Measurements from ENCODE around the gene NTM.

NTM gene

DNA sequence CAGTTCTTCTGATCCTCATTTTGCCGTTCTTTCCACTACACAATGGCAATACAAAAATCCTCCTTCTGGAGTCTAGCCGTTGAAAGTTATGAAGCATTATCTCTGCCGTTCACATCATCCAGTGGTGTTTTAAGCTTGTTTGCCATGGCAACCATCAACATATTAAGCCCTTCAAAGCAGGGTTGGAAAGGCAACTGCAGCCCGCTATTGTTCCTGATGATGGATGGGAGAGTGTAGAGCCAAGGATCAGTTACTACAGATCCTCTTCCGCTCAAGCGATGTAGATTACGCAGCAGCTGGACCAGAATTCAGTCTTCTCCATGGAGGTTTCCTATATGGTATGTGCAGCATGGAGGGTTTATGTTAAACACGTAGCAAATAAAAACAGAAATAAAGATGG, 352.7 kb downstream of the NTM start:
- no peak for DNase-seq (ENCODE audit: low read depth, low spot score)

DNA sequence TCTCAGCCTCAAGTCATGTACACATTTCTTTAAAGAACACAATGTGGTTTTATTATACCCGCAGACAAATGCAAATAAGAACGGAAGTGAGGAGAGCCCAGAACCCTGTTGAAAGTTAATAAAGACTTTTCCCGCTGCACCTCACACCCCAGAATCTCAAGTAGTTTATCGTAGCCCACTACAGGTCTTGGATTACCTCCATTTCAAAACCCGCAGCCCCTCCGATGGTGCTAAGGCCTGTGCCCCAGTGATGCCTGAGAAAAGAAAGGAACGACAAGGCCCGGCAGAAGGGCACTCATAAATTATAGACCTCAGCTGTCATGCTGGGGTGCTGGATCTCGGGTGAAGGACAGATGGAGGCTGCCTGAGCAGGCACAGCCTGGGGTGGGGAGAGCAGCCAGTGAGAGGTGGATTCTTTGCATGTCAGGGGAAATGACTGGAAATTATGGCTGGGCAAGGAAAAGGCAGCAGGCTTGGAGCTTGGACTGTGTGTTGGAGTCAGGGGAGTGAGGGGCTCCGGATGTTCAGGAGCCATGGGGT, 354.1 kb downstream of the NTM start:
- no peak for DNase-seq (ENCODE audit: low read depth, low spot score)

DNA sequence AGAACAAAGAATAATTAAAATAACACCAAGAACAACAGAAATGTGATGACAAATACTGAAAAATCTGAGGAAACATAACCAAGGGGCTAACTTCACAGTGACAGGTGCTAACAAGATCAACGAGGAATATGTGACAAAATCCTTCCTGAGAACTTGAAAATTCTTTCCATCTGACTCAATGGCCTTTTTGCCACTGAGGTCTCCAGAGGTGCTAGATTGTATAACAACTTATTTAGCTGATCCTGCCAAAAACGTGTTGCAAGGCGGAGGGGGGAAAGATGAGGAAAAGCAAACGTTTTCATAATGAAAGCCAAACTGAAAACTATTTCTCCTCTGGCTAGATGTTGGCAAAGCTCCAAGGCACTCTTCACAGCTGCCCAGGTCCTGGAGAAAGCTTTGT, 364.5 kb downstream of the NTM start:
- DNase-seq (ENCODE audit: low read depth, low spot score): no peak

DNA sequence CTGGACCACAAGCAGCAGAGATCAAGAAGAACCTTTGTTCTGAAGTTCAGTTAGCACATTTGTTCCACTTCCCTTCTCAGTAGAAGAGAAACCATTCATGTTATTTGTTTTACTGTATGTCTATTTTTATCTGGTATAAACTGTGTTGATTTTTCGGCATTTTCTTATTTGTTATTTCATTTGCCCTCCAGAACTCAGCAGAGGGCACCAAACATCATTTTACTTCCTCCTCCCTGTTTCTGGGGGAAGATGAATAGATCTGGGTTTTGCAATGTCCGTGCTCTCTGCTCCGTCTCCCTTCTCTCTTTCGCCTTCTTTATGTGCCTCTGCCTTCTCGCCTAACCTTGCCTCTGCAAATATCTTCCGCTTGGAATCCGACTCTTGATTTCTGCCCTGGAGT, 366.9 kb downstream of the NTM start:
- no peak for DNase-seq (ENCODE audit: low read depth, low spot score)

DNA sequence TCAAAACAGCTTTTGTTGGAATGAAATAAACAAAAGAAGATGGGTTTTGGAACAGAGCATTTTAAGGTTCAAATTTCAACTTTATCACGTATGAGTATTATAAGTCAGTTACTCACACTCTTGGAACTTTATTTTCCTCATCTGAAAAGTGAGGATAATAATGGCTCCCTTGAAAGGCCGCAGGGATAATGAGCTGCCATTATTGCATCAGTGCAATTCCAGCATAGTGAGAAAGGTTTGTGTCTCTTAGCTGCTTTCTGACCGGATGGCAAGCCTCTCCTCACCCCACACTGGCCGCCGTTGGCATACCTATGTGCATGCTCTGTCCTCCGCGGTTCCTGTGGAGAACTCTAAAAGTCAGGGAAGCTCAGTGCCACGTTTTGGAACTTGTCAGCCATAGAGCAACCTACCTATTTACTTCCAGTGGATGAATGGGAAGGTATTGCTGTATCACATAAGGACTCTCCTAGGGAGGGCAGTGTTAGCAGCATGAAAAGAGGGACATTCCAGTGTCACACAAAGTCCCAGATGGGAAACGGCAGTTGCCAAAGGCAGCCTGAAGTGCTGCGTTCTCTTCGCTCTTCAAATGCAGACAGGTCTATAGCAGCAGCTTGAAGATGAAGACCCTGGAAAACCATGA, 368.9 kb downstream of the NTM start:
- DNase-seq (ENCODE audit: low read depth, low spot score): no peak

DNA sequence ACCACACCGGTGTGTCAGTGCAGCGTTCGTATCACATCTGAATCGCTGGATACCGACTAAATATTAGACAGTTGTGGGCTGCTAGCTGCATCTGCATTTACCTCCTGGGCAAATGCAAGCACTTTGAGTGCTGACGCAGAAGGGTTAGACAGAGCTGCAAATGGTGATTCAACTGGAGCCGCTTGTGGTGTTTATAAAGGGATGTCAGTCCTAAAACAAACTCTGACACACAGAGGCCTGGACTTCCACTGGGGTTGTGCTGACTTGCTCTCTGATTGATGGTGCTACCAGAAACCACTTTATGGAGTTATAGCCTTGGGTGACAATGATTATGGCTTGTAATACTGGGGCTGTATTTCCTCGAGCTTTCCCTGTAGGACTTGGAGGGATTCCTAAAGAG, 374.4 kb downstream of the NTM start:
- DNase-seq (ENCODE audit: low read depth, low spot score): no peak

DNA sequence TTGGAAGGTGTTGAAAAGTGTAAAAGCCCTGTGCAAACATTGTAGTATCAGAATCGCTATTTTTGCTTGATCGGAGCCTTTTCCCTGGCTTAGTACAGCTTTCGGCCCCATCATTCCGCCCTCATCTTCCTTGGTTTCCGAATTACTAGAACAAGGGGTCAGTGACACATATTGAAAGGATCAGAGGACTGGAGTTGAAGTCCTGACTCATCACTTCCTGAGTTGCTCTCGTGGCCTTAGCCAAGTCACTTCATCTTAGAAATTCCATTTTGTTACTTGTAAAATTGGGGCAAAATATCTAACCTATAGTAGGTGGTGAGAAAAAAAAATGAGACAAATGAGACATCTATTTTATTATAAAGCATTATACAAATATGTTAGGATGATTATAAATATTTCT, 375.0 kb downstream of the NTM start:
- DNase-seq (ENCODE audit: low read depth, low spot score): no peak

DNA sequence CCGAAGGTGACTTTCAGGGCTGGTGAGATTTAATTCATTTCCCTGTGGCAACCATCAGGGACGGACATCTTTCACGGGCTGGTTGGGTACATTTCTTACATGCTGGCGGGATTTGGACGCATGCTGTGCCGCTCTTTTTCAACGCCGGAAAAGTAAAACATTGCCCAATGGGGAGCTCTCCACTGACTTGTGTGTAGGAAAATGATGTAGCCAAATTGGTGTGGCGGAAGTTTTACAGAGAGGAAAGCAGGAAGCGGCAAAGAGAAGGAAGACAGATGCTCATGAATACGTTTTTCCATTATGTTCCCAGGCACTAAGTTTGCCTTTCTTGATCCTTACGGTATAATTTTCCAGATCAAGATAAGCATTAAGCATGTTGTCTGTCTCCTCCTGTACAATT, 375.8 kb downstream of the NTM start:
- DNase-seq (ENCODE audit: low read depth, low spot score): no peak

DNA sequence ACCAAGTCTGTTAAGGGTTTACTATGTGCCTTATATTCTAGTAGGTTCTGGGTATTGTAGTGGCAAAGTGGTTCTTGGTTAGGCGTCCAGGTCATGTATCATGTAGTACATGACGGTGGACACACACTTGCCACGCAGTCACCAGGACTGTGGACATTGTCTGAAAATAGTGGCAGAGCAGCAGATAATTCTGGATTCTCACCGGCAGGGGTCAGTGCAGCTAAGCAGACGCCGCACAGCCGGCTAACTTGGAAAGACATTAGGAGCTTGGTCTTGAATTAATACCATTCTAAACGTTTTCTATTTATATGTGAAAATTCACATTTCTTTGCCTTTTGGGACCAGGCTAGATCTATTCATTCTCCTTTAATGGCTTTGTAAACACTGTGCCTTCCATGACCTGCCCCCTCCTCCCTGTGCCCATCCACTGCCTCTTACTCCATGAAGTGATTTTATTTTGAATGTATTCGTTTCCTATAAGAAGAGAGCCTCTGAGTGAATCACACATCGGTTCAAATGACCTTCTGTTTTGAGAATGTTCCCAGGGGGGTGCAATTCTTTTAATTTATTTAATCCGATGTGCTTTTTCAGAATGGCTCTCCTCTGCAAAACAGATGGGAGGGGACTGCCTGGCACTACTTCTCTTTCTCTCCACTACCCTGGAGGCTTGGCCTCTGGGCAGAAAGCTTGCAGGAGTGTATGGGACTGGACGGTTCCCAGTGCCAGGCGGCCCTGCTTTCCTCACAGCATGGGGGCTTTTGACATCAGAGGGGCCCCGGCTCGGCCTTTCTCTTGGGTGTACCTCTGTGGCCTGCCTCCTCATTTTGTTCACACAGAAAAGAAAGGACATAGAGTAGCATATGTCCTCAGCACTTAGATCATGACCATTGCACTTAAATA, 378.0 kb downstream of the NTM start:
- DNase-seq (ENCODE audit: low read depth, low spot score): no peak

DNA sequence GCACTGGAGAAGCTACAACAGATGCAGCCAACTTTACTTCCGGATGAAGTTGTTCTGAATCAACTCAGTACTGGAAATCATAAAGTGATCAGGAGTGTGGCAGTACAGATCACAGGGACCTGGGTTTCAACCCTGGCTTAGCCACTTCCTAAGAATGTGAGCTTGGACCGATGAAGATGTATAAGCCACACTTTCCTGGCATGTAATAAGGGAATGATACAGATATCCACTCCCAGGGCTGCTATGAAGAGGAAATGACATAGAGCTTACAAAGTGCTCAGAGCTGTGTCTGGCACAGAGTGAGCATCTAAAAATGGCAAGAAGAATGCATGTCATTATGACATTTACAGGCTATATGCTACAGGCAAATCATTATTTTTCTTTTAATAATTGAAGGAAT, 378.7 kb downstream of the NTM start:
- no peak for DNase-seq (ENCODE audit: low read depth, low spot score)

DNA sequence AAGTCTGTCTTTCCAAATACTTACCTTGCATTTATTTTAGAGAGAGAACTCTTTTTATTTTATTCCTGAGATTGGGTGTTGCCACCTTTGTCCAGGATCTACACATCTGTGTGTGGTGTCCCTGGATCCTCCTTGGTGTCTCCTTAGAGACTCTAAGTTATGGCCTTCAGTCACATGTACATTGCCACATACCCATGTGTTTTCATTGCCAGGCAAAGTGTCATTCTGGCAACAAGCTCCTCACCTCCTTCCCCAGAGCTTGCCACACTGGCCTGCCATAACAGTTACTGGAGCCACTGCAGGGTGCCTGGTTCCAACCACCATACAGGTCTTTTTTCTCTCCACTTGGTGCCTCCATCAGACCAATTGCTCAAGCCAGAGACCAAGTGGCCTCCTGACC, 379.7 kb downstream of the NTM start:
- no peak for DNase-seq (ENCODE audit: low read depth, low spot score)

DNA sequence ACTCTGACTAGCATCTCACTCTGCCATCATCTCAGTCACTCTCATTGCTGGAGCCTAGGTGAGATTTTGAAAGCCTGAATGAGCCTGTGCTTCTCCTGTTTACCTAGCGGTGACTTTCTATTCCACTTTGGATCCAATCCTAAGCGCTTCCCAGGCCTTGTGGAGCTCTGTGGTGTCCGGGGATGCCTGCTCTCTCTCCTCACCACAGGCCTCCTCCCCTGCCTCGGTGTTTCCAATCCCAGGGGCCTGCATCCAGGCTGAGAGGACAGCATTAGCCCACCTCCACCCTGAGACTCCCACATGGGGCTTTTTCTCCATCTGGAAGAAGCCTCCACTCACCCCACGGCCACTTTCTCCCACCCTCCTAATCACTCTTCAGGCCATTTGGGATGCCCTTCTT, 380.3 kb downstream of the NTM start:
- DNase-seq (ENCODE audit: low read depth, low spot score): no peak

DNA sequence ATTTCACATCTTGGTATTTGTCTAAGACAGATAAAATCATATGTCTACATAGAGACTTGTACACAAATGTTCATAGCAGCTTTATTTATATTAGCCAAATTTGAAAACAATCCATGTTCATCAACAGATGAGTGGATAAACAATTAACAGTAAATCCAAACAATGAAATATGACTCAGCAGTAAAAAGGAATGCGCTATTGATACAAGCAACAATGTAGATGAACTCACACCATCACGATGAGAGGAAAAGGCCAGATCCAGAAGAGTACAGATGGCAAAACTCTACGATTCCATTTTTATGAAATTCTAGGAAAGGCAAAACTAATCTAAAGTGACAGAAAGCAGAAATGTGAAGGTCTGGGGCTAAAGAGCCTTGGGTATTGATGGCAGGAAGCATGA, 384.3 kb downstream of the NTM start:
- no peak for DNase-seq (ENCODE audit: low read depth, low spot score)

DNA sequence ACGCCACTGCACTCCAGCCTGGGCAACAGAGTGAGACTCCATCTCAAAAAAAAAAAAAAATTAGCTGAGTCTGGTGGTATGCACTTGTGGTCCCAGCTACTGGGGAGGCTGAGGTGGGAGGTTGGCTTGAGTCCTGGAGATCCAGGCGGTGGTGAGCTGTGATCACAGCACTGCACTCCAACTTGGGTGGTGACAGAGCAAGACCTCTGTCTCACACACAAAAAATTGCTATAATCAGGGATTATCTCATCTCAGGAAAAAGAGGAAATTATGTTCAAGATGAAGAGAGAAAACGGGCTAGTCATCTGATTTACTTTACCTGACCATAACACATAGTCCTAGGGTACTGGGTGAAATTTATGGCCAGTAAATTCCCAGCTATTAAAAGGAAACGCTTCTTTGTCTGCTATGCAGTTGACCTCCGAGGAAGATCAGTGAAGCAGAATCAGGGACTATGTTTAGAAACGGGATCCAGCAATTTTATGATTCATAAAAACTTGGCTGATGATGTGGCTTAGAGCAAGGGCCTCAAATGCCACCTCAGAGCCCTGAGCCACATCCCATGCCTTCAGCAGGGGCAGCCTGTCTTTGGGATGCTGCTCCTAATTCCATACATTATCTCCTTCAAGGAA, 386.2 kb downstream of the NTM start:
- no peak for DNase-seq (ENCODE audit: low read depth, low spot score)

DNA sequence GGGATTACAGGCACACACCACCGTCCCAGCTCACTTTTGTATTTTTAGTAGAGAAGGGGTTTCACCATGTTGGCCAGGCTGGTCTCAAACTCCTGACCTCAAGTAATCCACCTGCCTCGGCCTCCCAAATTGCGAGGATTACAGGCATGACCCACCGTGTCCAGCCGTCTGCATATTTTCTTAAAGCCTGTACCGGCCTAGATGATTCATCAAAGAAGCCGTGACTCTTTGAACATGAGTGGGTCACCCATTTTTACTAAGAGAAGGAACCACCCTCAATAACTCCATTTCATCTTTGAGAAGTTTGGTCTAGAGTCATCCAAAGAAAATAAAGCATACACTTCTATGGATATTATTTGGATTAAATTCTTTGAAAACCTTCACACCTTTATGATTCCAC, 388.3 kb downstream of the NTM start:
- no peak for DNase-seq (ENCODE audit: low read depth, low spot score)

DNA sequence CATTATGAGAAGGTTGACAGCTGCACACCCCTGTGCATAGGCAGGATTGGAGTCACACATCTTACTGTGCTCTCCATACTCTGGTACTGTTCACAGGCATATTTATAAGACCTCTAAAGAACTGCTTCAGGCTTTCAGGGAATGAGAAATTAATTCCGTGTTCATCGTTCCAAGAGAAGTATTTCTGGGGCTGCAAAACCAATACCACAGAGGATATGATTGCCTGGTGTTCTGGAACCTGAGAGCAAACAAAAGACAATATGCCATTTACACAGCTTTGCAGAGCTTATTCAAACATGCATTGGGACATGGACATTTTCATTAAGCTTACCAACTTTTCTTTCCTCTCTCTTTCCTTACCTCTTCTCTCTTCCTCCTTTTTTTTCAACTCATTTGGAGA, 388.7 kb downstream of the NTM start:
- no peak for DNase-seq (ENCODE audit: low read depth, low spot score)

DNA sequence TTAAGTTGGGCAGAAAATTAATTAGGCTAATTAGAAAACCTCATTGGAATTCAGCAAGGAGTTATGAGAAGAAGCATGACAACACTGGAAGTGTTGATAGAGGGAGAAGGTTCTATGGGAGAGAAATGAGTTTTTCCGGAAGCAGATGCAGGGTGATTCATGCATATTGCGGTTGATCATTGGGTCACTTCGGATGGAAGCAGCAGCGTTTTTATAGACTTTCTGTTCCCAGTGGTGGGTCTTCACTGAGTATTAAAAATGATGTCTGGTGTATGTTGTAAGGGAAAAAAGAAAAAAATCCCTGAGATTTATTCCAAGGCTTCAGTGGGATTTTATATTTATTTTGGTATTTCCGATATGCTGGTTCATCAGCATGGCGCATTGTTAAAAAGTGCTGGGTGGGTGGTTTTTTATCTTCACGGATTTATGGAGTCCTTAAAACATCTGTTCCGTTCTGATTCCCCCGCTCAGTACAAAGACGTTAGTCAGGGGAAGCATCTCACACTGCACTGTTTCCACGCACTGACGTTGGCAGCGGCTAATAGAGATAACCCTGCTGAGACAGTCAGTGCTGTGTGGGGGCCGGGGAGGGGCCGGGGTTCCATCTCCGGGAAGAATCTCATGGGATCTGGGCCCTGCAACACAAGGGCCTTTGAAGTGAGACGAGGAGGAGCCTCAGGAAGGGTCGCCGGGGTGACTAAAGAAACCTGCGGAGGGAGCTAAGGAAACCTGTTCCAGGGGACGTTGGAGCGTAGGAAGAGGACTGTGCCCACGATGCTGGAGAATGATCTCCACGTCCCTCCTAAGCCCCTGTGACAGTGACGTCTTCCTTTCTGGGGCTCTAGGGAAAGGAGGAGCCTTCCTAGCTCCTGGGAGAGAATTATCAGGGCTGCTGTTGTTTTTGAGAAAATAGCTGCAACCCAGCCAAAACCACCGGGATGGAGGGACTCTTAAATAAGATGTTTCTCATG, 390.0 kb downstream of the NTM start:
- DNase-seq (ENCODE audit: low read depth, low spot score): no peak

DNA sequence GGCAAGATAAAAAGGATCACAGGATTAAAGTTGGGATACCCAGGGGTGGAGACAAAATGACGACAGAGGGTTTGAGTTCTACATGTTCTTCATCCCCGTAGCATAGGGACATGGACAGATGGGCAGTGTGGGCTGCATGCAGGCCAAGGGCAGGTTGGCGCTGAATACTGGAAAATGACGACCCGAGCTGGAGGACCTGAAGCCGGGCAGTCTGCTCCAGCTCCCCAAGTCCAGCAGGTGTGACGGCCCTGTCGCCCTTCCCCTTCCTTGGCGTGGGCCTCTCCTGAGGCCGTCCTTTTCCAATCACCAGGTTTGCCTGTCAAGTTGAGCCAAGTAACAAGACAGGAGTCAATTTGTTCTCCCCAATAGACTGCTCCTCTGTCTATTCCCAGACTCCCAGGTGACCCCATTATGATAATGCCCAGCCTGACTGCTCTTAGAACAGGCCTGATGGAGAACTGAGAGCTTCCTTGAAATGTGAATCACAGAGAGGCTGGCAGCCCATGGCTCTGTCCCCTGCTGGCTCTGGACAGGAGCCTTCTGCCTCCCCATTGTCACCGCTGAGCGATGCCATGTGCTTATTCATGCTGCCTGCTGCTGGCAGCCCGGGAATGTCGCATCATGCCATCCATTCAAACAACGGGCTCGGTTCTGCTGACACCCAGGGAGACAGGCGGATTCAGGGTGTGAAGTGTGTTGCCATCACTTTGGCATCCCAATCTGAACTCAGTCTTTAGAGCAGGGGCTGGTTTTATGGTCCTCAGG, 392.1 kb downstream of the NTM start:
- DNase-seq (ENCODE audit: low read depth, low spot score): no peak

DNA sequence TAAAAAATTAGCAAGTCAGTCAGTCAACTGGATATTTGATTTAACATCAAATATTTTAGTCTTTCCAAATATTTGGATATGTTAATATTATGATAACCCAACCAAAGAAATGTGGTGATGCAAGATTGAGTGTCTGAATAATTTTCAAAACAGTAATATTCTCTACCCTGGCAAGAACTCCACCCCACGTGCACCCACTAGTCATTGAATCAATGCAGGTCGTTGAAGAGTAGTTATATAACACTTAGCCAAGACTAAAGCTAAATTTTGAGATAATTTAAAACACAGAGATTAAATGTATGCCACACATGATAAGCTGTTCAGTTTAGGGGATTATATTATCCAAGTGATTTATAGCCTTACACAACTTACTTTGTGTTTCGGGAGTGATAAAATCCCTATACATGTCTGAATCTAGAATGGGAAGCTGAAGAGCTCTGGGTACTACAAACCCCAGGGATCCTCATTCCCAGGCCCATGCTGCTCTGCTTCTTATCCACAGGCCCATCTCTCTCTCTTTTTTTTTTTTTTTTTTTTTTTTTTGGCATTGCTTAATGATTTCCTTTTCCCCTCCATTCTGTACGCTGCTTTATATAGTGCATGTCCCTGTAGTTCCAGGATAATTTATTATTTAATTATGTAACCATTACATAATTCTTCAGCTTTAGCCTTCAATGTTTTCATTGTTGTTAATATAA, 392.9 kb downstream of the NTM start:
- DNase-seq (ENCODE audit: low read depth, low spot score): no peak

DNA sequence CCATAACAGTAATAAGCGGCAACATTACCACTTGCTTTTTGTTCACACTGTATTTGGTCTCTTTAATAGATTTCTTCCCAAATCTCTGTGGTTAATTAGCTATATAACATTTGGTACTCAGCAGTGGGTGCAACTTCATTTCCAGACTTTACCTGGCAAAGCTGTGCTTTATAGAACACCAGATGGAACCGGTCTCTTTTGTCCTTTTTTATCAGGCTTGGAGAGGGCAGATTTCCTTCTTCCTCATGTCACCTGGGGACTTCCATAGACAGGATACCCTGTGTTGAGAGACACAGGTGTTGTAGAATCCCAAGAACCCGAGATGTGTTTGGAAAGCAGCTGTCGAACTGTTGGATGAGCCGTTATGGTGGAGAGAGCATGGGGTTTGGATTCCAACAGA, 393.7 kb downstream of the NTM start:
- DNase-seq (ENCODE audit: low read depth, low spot score): no peak

Measured in iPS DF 19.7 (cell line).